Calu3 (cell line): ENCODE results near the gene SPARCL1. TPM values are rescaled to one million over a fixed set of nuclear protein-coding genes. Genes with fewer than 3 reads are reported as not detected.

ENCODE experiments used
- BruUV-seq: library from RNA; stranded (reverse); fragments of 400-500 nt; replicated peaks from 2 replicates; lab custom pipeline; 2021; lab: Mats Ljungman, UMichigan
- CTCF ChIA-PET: fragments of 300-600 bp; sonication (Branson Sonifier 250); formaldehyde crosslinking; loops from one replicate; lab custom pipeline; 2022; ENCODE audit warnings: antibody characterized with exemption; lab: Charles Lee
- DNase-seq: peaks from one replicate; pipeline ENCODE4 v3.0.0; 2022
- H3K27ac Mint-ChIP-seq: one replicate; pipeline ENCODE4 v1.8.0; 2022; ENCODE audit warnings: mixed read lengths; ENCODE audit not compliant: unreplicated experiment
- H3K27me3 Mint-ChIP-seq: one replicate; pipeline ENCODE4 v1.8.0; 2022; ENCODE audit warnings: mixed read lengths; ENCODE audit not compliant: unreplicated experiment
- H3K36me3 Mint-ChIP-seq: one replicate; pipeline ENCODE4 v1.8.0; 2022; ENCODE audit warnings: mild to moderate bottlenecking, moderate library complexity, mixed read lengths; ENCODE audit not compliant: insufficient read depth, unreplicated experiment
- H3K4me1 Mint-ChIP-seq: one replicate; pipeline ENCODE4 v1.8.0; 2022; ENCODE audit warnings: mild to moderate bottlenecking, low read depth, mixed read lengths; ENCODE audit not compliant: unreplicated experiment
- H3K4me3 Mint-ChIP-seq: one replicate; pipeline ENCODE4 v1.8.0; 2022; ENCODE audit warnings: mild to moderate bottlenecking, low read depth, moderate library complexity, mixed read lengths; ENCODE audit not compliant: unreplicated experiment
- H3K9me3 Mint-ChIP-seq: one replicate; pipeline ENCODE4 v1.8.0; 2022; ENCODE audit warnings: low read depth, mixed read lengths; ENCODE audit not compliant: unreplicated experiment
- CTCF ChIP-seq: fragments of 200-600 bp; IDR thresholded peaks from one replicate; pipeline ENCODE4 v1.8.0; 2022; ENCODE audit warnings: antibody characterized with exemption; ENCODE audit not compliant: unreplicated experiment
- intact Hi-C: fragments of 100-400 bp; cut with micrococcal nuclease; formaldehyde crosslinking; loops from one replicate; pipeline ENCODE4 v1.10.0; 2022; ENCODE audit not compliant: unreplicated experiment
- total RNA-seq: library from RNA; stranded (reverse); gene quantifications from 2 replicates; pipeline ENCODE4 v1.2.3, GENCODE V29; 2022

Gene SPARCL1
- total RNA-seq, 1 experiment from 2014 or later = not detected

DNA sequence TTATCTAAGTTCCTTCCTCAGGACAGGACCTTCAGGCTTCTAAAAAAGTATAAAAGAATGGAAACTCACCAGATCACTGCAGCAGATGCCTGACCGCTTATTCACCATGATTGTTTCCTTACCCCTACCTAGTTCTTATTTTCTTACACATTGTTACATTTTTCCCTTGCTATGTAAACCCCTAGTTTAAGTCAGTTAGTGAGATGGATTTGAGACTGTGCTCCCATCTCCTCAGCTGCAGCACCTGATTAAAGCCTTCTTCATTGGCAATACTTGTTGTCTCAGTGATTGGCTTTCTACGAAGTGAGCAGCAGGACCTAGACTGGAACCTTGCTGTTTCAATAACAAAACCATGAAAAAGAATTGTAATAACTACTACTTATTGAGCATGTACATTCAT, 4.7 kb downstream of the SPARCL1 start:
- no peaks in the 10 kb centered on the region for H3K36me3 Mint-ChIP-seq
- CTCF ChIA-PET = no interaction called here
- no peak for DNase-seq
- intact Hi-C loops = no loop called here
- TF ChIP-seq CTCF = no peak
- no peaks in the 10 kb centered on the region for H3K9me3 Mint-ChIP-seq
- no peaks in the 10 kb centered on the region for H3K27me3 Mint-ChIP-seq
- no TSS peak for BruUV-seq
- H3K4me1 Mint-ChIP-seq = peaks cover 22% of the 10 kb centered on the region
- no peak overlapping the region for H3K4me3 Mint-ChIP-seq
- no peak overlapping the region for H3K27ac Mint-ChIP-seq

- intact Hi-C loops = no loop called here
- Mint-ChIP-seq H3K27me3 (no peaks in the 10 kb centered on the region), H3K27ac (no peak overlapping the region), H3K4me1 (peaks cover 22% of the 10 kb centered on the region), H3K36me3 (no peaks in the 10 kb centered on the region), H3K9me3 (no peaks in the 10 kb centered on the region), H3K4me3 (no peak overlapping the region)
- BruUV-seq = no TSS peak
- no peak for TF ChIP-seq CTCF
- CTCF ChIA-PET = no interaction called here
- DNase-seq = no peak
Observed at GRCh38 chr4:87523307-87523706, 5.9 kb downstream of the SPARCL1 start.

- H3K27ac Mint-ChIP-seq = no peak overlapping the region
- no peaks in the 10 kb centered on the region for H3K36me3 Mint-ChIP-seq
- no peaks in the 10 kb centered on the region for H3K27me3 Mint-ChIP-seq
- BruUV-seq = no TSS peak
- TF ChIP-seq CTCF = no peak
- CTCF ChIA-PET = interaction anchor here (0.9 kb wide), 1 partner anchor 22 kb away, joined by 3 read pairs; no protein-coding TSS in a partner anchor
- H3K4me1 Mint-ChIP-seq = peaks cover 22% of the 10 kb centered on the region
- intact Hi-C loops = no loop called here
- no peaks in the 10 kb centered on the region for H3K9me3 Mint-ChIP-seq
- DNase-seq = no peak
- H3K4me3 Mint-ChIP-seq = no peak overlapping the region
Observed at GRCh38 chr4:87521757-87522374, 7.3 kb downstream of the SPARCL1 start.

DNA sequence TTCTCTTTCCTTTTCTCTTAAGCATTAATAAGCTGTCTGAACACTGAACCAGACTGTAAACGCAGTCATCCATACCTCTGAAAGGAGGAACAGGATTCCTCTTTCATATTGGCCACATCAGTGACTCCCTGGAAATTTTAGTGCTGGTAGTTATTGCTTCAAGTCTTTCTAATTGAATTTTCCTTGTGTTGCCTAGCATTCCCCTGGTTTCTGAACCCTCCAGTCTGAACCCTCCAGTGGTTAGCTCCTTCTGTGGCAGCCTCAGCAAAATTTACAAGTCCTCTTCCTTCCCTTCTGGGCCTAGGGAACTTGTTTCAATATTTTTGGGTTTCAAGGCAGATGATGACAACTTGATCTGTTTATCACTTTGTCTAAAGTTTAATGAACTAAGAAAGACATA, 7.9 kb downstream of the SPARCL1 start:
- Mint-ChIP-seq H3K9me3 (no peaks in the 10 kb centered on the region), H3K4me1 (peaks cover 22% of the 10 kb centered on the region), H3K4me3 (no peak overlapping the region), H3K27ac (no peak overlapping the region), H3K27me3 (no peaks in the 10 kb centered on the region), H3K36me3 (no peaks in the 10 kb centered on the region)
- TF ChIP-seq CTCF = no peak
- intact Hi-C loops = no loop called here
- no TSS peak for BruUV-seq
- DNase-seq = no peak
- CTCF ChIA-PET = interaction anchor here (0.9 kb wide), 1 partner anchor 23 kb away, joined by 3 read pairs; no protein-coding TSS in a partner anchor
